Loucy (cell line): ENCODE results near the gene CDCA4.
"Not testable (repeated sequence)": the region's sequence is repeated elsewhere in the genome, so short reads cannot be mapped to it uniquely, and the experiment has no call there.

Experiments used
- CTCF ChIP-seq: fragments of 200-600 bp; sonication (generic); conservative IDR thresholded peaks from 2 replicates; pipeline ENCODE4 v1.5.1; 2014; ENCODE audit warnings: mild to moderate bottlenecking, antibody characterized with exemption, low read length
- EZH2phosphoT487 ChIP-seq: fragments of 200-600 bp; IDR thresholded peaks from 2 replicates; pipeline ENCODE4 v1.6.1; 2018; ENCODE audit warnings: antibody characterized with exemption, mild to moderate bottlenecking, moderate library complexity, borderline replicate concordance

- not testable (repeated sequence) for TF ChIP-seq CTCF, EZH2phosphoT487
Measured at GRCh38 chr14:105032451-105032901, 11.6 kb upstream of the CDCA4 start.
